GM12875 (cell line): ENCODE data around the gene ANKRD22.

Experiments used
- H3K4me3 ChIP-seq: one replicate; pipeline ENCODE4 v1.5.1; 2011; ENCODE audit warnings: low read depth, low read length, control low read depth
- TF ChIP-seq, protein P1 (sequence below): IDR thresholded peaks from 2 replicates; pipeline ENCODE4 v1.5.1; 2011; ENCODE audit warnings: low read depth, mild to moderate bottlenecking, control low read depth, inconsistent platforms, low read length, moderate library complexity, borderline replicate concordance; ENCODE audit not compliant: insufficient read depth

Gene ANKRD22

DNA sequence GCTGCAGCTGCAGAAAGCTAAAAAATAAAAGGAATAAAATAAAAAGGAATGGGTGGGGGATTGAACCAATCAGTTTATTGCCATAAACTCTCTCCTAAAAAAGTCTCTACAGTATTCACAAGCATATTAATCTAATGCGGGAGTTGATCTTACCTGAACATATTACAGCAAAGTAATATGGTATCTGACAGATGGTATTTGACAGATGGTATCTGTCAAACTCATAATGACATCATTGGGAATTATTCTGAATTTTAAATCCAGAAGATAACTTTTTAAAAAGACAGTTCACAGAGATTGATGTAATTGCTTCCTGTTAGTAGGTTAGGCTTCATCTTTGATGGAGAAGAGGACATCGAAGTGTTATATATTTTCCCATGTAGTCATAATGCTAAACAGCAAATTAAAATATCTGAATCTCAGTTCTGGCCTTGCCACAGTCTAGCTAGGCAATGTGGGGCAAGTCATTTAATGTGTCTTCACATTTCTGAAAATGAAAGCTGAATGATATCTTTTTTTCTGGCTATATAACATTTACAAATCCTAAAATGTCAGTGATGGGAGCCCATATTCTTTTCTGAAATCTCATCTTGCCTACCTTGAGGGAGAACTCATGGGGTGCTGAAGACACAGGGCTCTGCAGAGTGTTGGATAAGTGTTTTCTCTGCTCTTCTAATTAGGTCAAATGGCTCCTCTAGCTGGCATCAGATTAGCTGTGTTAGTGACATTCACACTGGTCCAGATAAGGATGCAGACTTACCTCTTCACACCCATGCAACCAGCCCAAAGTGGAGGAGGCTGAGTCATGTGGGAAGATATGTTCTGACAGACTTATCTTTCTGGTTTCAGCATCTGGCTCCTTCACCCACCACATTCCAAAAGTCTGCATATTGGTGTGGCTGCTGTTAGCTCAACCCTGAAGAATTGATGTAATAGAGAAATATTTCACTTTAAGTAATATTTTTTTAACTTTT, 51.2 kb downstream of the ANKRD22 start:
- H3K4me3 ChIP-seq = no peak overlapping the region
- TF ChIP-seq, protein P1, sequence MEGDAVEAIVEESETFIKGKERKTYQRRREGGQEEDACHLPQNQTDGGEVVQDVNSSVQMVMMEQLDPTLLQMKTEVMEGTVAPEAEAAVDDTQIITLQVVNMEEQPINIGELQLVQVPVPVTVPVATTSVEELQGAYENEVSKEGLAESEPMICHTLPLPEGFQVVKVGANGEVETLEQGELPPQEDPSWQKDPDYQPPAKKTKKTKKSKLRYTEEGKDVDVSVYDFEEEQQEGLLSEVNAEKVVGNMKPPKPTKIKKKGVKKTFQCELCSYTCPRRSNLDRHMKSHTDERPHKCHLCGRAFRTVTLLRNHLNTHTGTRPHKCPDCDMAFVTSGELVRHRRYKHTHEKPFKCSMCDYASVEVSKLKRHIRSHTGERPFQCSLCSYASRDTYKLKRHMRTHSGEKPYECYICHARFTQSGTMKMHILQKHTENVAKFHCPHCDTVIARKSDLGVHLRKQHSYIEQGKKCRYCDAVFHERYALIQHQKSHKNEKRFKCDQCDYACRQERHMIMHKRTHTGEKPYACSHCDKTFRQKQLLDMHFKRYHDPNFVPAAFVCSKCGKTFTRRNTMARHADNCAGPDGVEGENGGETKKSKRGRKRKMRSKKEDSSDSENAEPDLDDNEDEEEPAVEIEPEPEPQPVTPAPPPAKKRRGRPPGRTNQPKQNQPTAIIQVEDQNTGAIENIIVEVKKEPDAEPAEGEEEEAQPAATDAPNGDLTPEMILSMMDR = no peak

DNA sequence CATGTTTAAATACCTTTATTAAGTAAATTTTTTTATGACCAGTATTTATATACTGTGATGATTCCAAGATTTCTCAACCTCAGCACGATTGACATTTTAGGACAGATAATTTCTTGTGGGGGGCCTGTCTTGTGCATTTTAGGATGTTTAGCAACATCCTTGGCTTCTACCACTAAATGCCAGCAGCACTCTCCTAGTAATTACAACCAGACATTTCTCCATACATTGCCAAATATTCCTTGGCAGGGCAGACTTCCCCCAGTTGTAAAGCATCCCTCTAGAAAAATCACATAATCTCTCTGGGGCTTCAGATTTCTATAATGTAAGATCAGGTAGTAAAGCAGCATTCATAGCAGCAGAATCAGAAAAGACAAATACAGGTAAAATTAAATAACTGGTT, 56.9 kb downstream of the ANKRD22 start:
- TF ChIP-seq, protein P1 = no peak
- no peak overlapping the region for H3K4me3 ChIP-seq

DNA sequence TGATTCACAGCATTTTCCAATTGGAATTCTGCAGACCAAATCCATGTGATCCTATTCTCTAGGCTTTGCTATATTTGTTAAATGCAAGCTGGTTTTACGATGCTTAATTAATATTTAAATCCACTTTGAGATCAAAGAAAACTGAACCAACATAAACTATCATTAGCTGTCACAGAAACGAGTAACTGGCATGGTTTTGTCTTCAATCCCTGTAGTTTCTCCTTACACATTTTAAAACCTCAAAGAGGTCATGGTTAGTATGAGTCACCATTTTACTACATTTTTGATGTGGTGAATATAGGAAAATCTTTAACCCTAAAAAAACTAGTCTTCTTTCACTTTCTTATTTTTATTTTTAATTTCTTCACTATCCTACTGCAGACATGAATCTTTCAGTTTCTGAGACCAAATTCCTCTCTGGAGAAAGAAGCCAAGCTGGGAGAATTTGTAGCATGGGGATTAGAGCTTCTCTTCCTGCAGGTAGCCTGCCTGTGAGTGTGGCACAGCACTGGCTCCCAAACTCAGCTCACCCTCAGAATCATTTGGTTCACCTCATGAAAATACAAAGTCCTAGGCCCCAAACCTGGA, 57.8 kb downstream of the ANKRD22 start:
- H3K4me3 ChIP-seq = no peak overlapping the region
- TF ChIP-seq, protein P1 = no peak

DNA sequence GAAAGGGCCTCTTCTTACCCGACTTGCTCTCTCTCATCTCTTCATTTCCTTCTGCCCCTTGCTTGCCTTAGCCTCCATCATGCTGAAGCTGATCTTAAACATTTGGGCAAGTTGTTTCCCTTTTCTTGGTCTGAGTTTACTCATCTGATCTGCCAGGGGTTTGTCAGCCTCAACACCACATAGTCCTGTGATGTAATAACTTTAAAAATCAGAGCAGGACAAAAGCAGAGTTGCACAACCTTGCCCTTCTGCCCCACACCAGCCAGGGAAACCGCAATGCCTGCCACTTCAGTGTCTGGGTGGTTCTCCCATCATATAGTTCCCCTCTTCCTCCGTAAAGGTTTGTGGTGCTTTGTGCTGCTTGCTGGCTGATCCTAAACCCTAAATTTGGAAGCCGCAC, 59.0 kb downstream of the ANKRD22 start:
- no peak overlapping the region for H3K4me3 ChIP-seq
- TF ChIP-seq, protein P1 = no peak

DNA sequence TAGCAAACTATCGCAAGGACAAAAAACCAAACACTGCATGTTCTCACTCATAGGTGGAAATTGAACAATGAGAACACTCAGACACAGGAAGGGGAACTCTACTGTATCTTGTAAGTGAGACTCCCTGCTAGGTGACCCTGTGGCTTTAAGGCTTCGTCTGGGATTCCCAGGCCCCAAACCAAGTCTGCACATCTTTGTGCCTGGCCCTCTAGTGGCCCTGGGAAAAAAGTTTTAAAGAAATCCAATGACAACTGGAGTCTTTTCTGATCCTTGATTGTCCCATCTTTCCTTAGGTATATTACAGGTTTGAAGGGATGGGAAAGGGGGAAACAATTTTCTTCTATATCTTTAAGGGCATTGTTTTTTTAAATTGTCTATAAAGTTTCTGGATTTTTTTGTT, 59.7 kb downstream of the ANKRD22 start:
- no peak overlapping the region for H3K4me3 ChIP-seq
- TF ChIP-seq, protein P1 = peak; percentile 41; the same call in 1 of the 2 replicates

DNA sequence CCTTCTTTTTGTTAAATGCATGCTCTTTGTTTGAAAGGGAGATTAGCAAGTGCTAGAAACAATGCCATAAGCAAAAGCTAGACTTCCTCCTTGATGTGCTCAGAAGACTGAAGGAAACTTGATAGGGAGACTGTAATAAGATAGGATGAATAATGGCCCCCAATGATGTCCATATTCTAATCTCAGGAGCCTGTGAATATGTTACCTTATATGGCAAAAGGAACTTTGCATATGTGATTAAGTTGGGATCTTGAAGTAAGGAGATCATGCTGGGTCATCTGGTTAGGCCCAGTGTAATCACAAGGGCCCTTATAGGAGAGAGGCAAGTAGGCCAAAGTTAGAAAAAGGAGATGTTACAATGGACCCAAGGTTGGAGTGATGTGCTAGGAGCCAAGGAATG, 62.7 kb downstream of the ANKRD22 start:
- TF ChIP-seq, protein P1 = no peak
- no peak overlapping the region for H3K4me3 ChIP-seq
